Measurements from ENCODE around the gene TTC3.
"Not testable (repeated sequence)": the region's sequence is repeated elsewhere in the genome, so short reads cannot be mapped to it uniquely, and the experiment has no call there.

TTC3 gene

GRCh38 chr21:37195610-37196009 is 122.6 kb downstream of the TTC3 start:
- DNase-seq (ENCODE audit: low spot score) = no peak

- no peak for DNase-seq (ENCODE audit: low spot score)
Observed at GRCh38 chr21:37196847-37197246, 123.8 kb downstream of the TTC3 start.

GRCh38 chr21:37197746-37198145 is 124.7 kb downstream of the TTC3 start:
- DNase-seq (ENCODE audit: low spot score) = no peak

- DNase-seq (ENCODE audit: low spot score) = peak; percentile 51
Observed at GRCh38 chr21:37199057-37199924, 126.2 kb downstream of the TTC3 start.

- no peak for DNase-seq (ENCODE audit: low spot score)
Observed at GRCh38 chr21:37200641-37201480, 127.8 kb downstream of the TTC3 start.

- no peak for DNase-seq (ENCODE audit: low spot score)
Observed at GRCh38 chr21:37202221-37203110, 129.4 kb downstream of the TTC3 start.

- no peak for DNase-seq (ENCODE audit: low spot score)
Observed at GRCh38 chr21:37204580-37204979, 131.5 kb downstream of the TTC3 start.

GRCh38 chr21:37206496-37206895 is 133.4 kb downstream of the TTC3 start:
- DNase-seq (ENCODE audit: low spot score) = no peak

- DNase-seq (ENCODE audit: low spot score) = no peak
Observed at GRCh38 chr21:37207441-37208009, 134.5 kb downstream of the TTC3 start.

GRCh38 chr21:37208056-37208721 is 135.1 kb downstream of the TTC3 start:
- peak; percentile 35 for DNase-seq (ENCODE audit: low spot score)

- DNase-seq (ENCODE audit: low spot score) = no peak
Observed at GRCh38 chr21:37208741-37209225, 135.7 kb downstream of the TTC3 start.

- DNase-seq (ENCODE audit: low spot score) = no peak
Observed at GRCh38 chr21:37210130-37210529, 137.1 kb downstream of the TTC3 start.

- no peak for DNase-seq (ENCODE audit: low spot score)
Observed at GRCh38 chr21:37210799-37211198, 137.7 kb downstream of the TTC3 start.

- no peak for DNase-seq (ENCODE audit: low spot score)
Observed at GRCh38 chr21:37214952-37215351, 141.9 kb downstream of the TTC3 start.

GRCh38 chr21:37219761-37220432 is 146.8 kb downstream of the TTC3 start:
- DNase-seq (ENCODE audit: low spot score) = no peak

GRCh38 chr21:37220433-37220980 is 147.5 kb downstream of the TTC3 start:
- peak; percentile 58 for DNase-seq (ENCODE audit: low spot score)

GRCh38 chr21:37220981-37221664 is 148.1 kb downstream of the TTC3 start:
- peak; percentile 92 for DNase-seq (ENCODE audit: low spot score)

GRCh38 chr21:37222248-37222647 is 149.2 kb downstream of the TTC3 start:
- not testable (repeated sequence) for DNase-seq (ENCODE audit: low spot score)

- no peak for DNase-seq (ENCODE audit: low spot score)
Observed at GRCh38 chr21:37223804-37224345, 150.8 kb downstream of the TTC3 start.
